Astrocyte (in vitro differentiated cells and primary cell): ENCODE data around the gene PRM2. TPM values are rescaled to one million over a fixed set of nuclear protein-coding genes. Genes with fewer than 3 reads are reported as not detected.

Experiments used
- DNase-seq: peaks from one replicate; pipeline ENCODE4 v3.0.0-alpha.2; 2010; ENCODE audit warnings: low read depth
- FAIRE-seq: peaks from 2 replicates; lab custom pipeline; 2011; peaks lifted over from hg19 to GRCh38; lab: Jason Lieb, UNC
- H2AFZ ChIP-seq: 2 replicates; pipeline ENCODE4 v1.6.0; 2012; ENCODE audit warnings: low read depth, low read length, inconsistent platforms
- H3K27ac ChIP-seq: 2 replicates; pipeline ENCODE4 v1.5.1; 2011; ENCODE audit warnings: low read depth, low read length, inconsistent platforms
- H3K27me3 ChIP-seq: 2 replicates; pipeline ENCODE4 v1.6.0; 2011; ENCODE audit warnings: low read length, inconsistent platforms; ENCODE audit not compliant: insufficient read depth
- H3K36me3 ChIP-seq: 2 replicates; pipeline ENCODE4 v1.5.1; 2011; ENCODE audit warnings: low read length, inconsistent platforms; ENCODE audit not compliant: insufficient read depth
- H3K4me1 ChIP-seq: 2 replicates; pipeline ENCODE4 v1.5.1; 2011; ENCODE audit warnings: low read length, inconsistent platforms; ENCODE audit not compliant: insufficient read depth
- H3K4me2 ChIP-seq: 2 replicates; pipeline ENCODE4 v1.6.0; 2012; ENCODE audit warnings: low read length, inconsistent platforms
- H3K4me3 ChIP-seq: 2 replicates; pipeline ENCODE4 v1.5.1; 2011; ENCODE audit warnings: low read depth, mild to moderate bottlenecking, low read length, inconsistent platforms; ENCODE audit not compliant: insufficient read depth
- H3K79me2 ChIP-seq: 2 replicates; pipeline ENCODE4 v1.6.0; 2012; ENCODE audit warnings: mild to moderate bottlenecking, low read length, inconsistent platforms; ENCODE audit not compliant: insufficient read depth
- H3K9ac ChIP-seq: 2 replicates; pipeline ENCODE4 v1.6.0; 2012; ENCODE audit warnings: mild to moderate bottlenecking, low read length, inconsistent platforms
- H3K9me3 ChIP-seq: 2 replicates; pipeline ENCODE4 v1.5.1; 2012; ENCODE audit warnings: low read depth, mild to moderate bottlenecking, low read length, inconsistent platforms; ENCODE audit not compliant: insufficient read depth
- H4K20me1 ChIP-seq: 2 replicates; pipeline ENCODE4 v1.6.0; 2012; ENCODE audit warnings: low read length, inconsistent platforms; ENCODE audit not compliant: insufficient read depth
- H3K27ac Mint-ChIP-seq: one replicate; pipeline ENCODE4 v1.8.0; 2021; ENCODE audit warnings: mild to moderate bottlenecking, mixed read lengths; ENCODE audit not compliant: unreplicated experiment
- H3K27me3 Mint-ChIP-seq: one replicate; pipeline ENCODE4 v1.8.0; 2021; ENCODE audit warnings: low read depth, mixed read lengths; ENCODE audit not compliant: unreplicated experiment
- H3K36me3 Mint-ChIP-seq: one replicate; pipeline ENCODE4 v1.8.0; 2021; ENCODE audit warnings: low read depth, mixed read lengths; ENCODE audit not compliant: unreplicated experiment
- H3K4me1 Mint-ChIP-seq: one replicate; pipeline ENCODE4 v1.8.0; 2021; ENCODE audit warnings: low read depth, mixed read lengths; ENCODE audit not compliant: unreplicated experiment
- H3K4me3 Mint-ChIP-seq: one replicate; pipeline ENCODE4 v1.8.0; 2021; ENCODE audit warnings: mild to moderate bottlenecking, moderate library complexity, mixed read lengths; ENCODE audit not compliant: unreplicated experiment
- H3K9me3 Mint-ChIP-seq: one replicate; pipeline ENCODE4 v1.8.0; 2021; ENCODE audit warnings: mild to moderate bottlenecking, mixed read lengths; ENCODE audit not compliant: unreplicated experiment
- CTCF ChIP-seq: IDR thresholded peaks from 2 replicates; pipeline ENCODE4 v1.5.1; 2011; ENCODE audit warnings: low read depth, mild to moderate bottlenecking, inconsistent platforms, low read length, moderate library complexity; ENCODE audit not compliant: insufficient read depth
- EZH2 ChIP-seq: IDR thresholded peaks from 2 replicates; pipeline ENCODE4 v1.6.1; 2012; ENCODE audit warnings: mild to moderate bottlenecking, low read length, inconsistent platforms; ENCODE audit not compliant: insufficient read depth
- total RNA-seq: library from RNA; stranded (reverse); gene quantifications from 2 replicates; pipeline ENCODE4 v1.2.1, GENCODE V29; 2021

PRM2 gene
- total RNA-seq, 1 donor from 2014 or later: not detected

DNA sequence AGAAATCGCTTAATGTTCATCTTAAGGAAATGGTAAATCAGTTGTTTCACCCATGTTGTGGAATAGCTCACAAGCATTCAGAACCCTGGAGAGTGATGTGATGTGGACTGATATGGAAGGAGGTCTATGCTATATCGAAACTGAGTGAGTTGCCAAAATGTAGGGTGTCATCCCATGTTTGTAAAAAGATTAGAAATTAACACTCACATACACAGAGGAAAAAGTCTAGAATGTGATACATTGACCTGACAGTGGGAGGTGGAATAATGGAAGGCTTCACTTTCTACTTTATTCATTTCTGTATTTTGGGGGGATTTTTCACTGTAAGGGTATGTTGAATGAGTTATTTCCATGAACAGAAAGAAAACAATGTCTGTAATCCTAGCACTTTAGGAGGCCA lies 9.6 kb upstream of the PRM2 start:
- Histone ChIP-seq H3K9me3 (no peaks in the 10 kb centered on the region), H2AFZ (no peak overlapping the region), H3K27me3 (peaks cover 6% of the 10 kb centered on the region), H3K4me1 (no peaks in the 10 kb centered on the region), H3K27ac (no peak overlapping the region), H4K20me1 (no peaks in the 10 kb centered on the region), H3K36me3 (no peaks in the 10 kb centered on the region), H3K9ac (no peak overlapping the region), H3K79me2 (no peaks in the 10 kb centered on the region), H3K4me3 (no peak overlapping the region), H3K4me2 (no peak overlapping the region)
- Mint-ChIP-seq H3K4me1 (no peaks in the 10 kb centered on the region), H3K4me3 (no peak overlapping the region), H3K9me3 (peaks cover 2% of the 10 kb centered on the region), H3K27me3 (peaks cover 35% of the 10 kb centered on the region), H3K27ac (no peak overlapping the region), H3K36me3 (no peaks in the 10 kb centered on the region)
- no peak for FAIRE-seq
- DNase-seq: no peak
- no peak for TF ChIP-seq CTCF
- no peak for TF ChIP-seq EZH2

GRCh38 chr16:11283820-11284248 lies 7.6 kb upstream of the PRM2 start:
- Histone ChIP-seq H2AFZ (no peak overlapping the region), H3K4me2 (no peak overlapping the region), H4K20me1 (no peaks in the 10 kb centered on the region), H3K79me2 (no peaks in the 10 kb centered on the region), H3K36me3 (no peaks in the 10 kb centered on the region), H3K27ac (no peak overlapping the region), H3K9me3 (no peaks in the 10 kb centered on the region), H3K27me3 (peaks cover 6% of the 10 kb centered on the region), H3K9ac (no peak overlapping the region), H3K4me3 (no peak overlapping the region), H3K4me1 (no peaks in the 10 kb centered on the region)
- no peaks in the 10 kb centered on the region for H3K4me1 Mint-ChIP-seq
- TF ChIP-seq CTCF (no peak), EZH2 (no peak)
- H3K36me3 Mint-ChIP-seq: no peaks in the 10 kb centered on the region
- H3K9me3 Mint-ChIP-seq: peaks cover 2% of the 10 kb centered on the region
- H3K4me3 Mint-ChIP-seq: no peak overlapping the region
- no peak for FAIRE-seq
- DNase-seq: no peak
- H3K27me3 Mint-ChIP-seq: peaks cover 34% of the 10 kb centered on the region
- no peak overlapping the region for H3K27ac Mint-ChIP-seq

DNA sequence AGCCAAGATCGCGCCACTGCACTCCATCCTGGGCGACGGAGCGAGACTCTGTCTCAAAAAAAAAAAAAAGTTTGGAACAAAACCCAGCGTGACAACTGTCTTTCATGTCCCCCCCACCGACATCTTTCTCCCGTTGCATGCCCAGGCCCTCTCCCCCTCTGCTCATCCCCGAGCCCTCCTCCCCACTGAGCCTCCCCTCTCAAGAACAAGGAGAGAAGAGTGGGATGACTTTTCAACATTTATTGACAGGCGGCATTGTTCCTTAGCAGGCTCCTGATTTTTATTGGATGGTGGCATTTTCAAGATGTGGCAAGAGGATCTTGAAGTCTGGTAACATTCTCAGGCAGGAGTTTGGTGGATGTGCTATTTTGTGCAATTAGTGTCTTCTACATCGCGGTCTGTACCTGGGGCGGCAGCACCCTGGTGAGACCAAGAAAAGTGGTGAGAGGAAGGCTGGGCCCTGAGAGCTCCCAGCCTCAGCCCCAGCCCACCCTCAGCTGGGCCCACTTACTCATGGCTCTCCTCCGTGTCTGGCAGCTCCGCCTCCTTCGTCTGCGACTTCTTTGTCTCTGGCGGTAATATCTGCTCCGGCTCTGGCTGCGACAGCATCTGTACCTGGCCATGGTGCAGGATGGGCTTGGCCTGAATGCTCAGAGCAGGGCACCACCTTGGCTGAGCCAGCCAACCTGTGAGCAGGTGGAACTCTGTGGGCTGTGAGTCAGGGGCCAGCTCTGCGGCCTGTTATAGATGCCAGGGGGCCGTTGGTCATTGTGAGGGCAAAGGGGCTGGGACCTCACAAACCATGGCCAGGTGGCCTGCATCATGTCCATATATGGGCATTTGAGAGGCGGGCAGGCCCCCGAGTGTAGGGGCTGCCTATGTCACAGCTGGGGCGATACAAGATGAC lies 4.6 kb upstream of the PRM2 start, which contains the start of gene PRM1:
TSS of gene PRM1 (minus strand) at position 715 of the 907 bp plus-strand sequence. CDS start at position 623, 92 bp downstream.
- H3K27ac ChIP-seq: no peak within 1 kb of the TSS
- DNase-seq (no peak), FAIRE-seq (no peak)
- TF ChIP-seq CTCF (no peak), EZH2 (no peak)
- H4K20me1 ChIP-seq: no peaks in the 10 kb centered on the region
- H3K9me3 ChIP-seq: no peaks in the 10 kb centered on the region
- H3K4me2 ChIP-seq: no peak within 1 kb of the TSS
- H3K9ac ChIP-seq: no peak within 1 kb of the TSS
- H3K4me3 ChIP-seq: no peak within 1 kb of the TSS
- Mint-ChIP-seq H3K36me3 (peaks cover 2% of the 10 kb centered on the region), H3K27me3 (peaks cover 37% of the 10 kb centered on the region), H3K9me3 (peaks cover 6% of the 10 kb centered on the region), H3K4me1 (no peaks in the 10 kb centered on the region), H3K27ac (no peak within 1 kb of the TSS), H3K4me3 (no peak within 1 kb of the TSS)
- H2AFZ ChIP-seq: no peak within 1 kb of the TSS
- no peaks in the 10 kb centered on the region for H3K36me3 ChIP-seq
- peaks cover 8% of the 10 kb centered on the region for H3K27me3 ChIP-seq
- no peaks in the 10 kb centered on the region for H3K4me1 ChIP-seq
- H3K79me2 ChIP-seq: no peaks in the 10 kb centered on the region
